Measurements from ENCODE around the gene FRMD6.

DNA sequence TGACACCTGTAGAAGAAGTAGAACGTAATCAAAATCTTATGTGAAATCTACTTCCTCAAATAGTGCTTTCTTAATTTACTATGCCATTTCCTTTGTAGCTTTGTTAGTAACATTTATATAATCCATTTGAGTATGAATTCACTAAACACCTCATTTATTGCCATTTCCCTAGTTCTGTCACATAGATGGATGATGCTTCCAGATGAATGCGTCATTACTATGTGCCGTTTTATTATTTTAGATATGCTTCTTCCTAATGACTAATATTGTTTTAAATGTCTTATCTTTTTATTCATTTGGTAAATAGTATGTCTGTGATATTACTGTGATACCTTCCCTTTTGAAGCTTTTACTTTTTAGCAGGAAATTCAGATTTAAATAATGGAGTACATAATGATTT is 14.4 kb downstream of the FRMD6 start:
- TF ChIP-seq, protein P1, sequence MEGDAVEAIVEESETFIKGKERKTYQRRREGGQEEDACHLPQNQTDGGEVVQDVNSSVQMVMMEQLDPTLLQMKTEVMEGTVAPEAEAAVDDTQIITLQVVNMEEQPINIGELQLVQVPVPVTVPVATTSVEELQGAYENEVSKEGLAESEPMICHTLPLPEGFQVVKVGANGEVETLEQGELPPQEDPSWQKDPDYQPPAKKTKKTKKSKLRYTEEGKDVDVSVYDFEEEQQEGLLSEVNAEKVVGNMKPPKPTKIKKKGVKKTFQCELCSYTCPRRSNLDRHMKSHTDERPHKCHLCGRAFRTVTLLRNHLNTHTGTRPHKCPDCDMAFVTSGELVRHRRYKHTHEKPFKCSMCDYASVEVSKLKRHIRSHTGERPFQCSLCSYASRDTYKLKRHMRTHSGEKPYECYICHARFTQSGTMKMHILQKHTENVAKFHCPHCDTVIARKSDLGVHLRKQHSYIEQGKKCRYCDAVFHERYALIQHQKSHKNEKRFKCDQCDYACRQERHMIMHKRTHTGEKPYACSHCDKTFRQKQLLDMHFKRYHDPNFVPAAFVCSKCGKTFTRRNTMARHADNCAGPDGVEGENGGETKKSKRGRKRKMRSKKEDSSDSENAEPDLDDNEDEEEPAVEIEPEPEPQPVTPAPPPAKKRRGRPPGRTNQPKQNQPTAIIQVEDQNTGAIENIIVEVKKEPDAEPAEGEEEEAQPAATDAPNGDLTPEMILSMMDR (IDR thresholded peaks at IDR 0.05; ENCODE audit: insufficient read depth, low read length, poor library complexity, severe bottlenecking): no peak
- TF ChIP-seq EZH2phosphoT487 (conservative IDR thresholded peaks at IDR 0.05; ENCODE audit: low read length): no peak
